Lower leg skin (tissue), 4 donors: ENCODE data around the gene GPR27. TPM values are rescaled to one million over a fixed set of nuclear protein-coding genes. Genes with fewer than 3 reads are reported as not detected.

Experiments used
- DNase-seq, 2 donors: peaks; one replicate each; pipeline ENCODE4 v3.0.0-alpha.2; 2019; ENCODE audit warnings: low spot score in 2 of 2
- H3K4me3 ChIP-seq: fragments of 200-600 bp; sonication (generic); 2 replicates; pipeline ENCODE4 v1.5.1; 2017; ENCODE audit warnings: mild to moderate bottlenecking, low read depth; ENCODE audit not compliant: poor library complexity, severe bottlenecking
- CTCF ChIP-seq, 3 donors: fragments of 450-650 bp; IDR thresholded peaks; one replicate each; pipeline ENCODE4 v1.5.1; 2016; ENCODE audit warnings: antibody characterized with exemption in 3 of 3, mild to moderate bottlenecking in 3 of 3, moderate library complexity in 2 of 3
- POLR2A ChIP-seq, 2 donors: fragments of 450-650 bp; IDR thresholded peaks; one replicate each; pipeline ENCODE4 v1.6.1; 2016 to 2017; ENCODE audit warnings: antibody characterized with exemption in 2 of 2, mild to moderate bottlenecking in 1 of 2, moderate library complexity in 1 of 2
- WGBS, 2 donors: methylation state at CpG; one replicate each; pipeline ENCODE4 v1.1.5; 2018; 5-methylcytosine and 5-hydroxymethylcytosine counted together
- intact Hi-C: fragments of 100-400 bp; cut with DNase I; formaldehyde crosslinking; loops from one replicate; pipeline ENCODE4 v1.15.0; 2023; ENCODE audit warnings: low total_unique reads
- total RNA-seq, 4 donors: library from RNA; depleted of rRNA; stranded (reverse); fragments of >200 nt; gene quantifications; one replicate each; pipeline ENCODE4 v1.1.0, GENCODE V29; 2016

The GPR27 gene
- total RNA-seq: 1 to 10 TPM; 1.9 to 4.5 (median 2.5) TPM

- peak within 1 kb of the TSS; percentile 25 for H3K4me3 ChIP-seq
- intact Hi-C loops: no loop called here
- DNase-seq: no peak
- TF ChIP-seq POLR2A (IDR thresholded peaks at IDR 0.05) (no peak), CTCF (IDR thresholded peaks at IDR 0.05) (no peak)
- 1% methylated on average over 33 to 34 of the region's 131 CpGs for WGBS, 2 donors
Measured at GRCh38 chr3:71753701-71754609, at the start of gene GPR27. Gene GPR27, plus strand, starts transcription at chr3:71753855. Its CDS starts 195 bp downstream, at chr3:71754050.

GRCh38 chr3:71704915-71705314 lies 48.7 kb upstream of the GPR27 start:
- DNase-seq: no peak
- no peak overlapping the region for H3K4me3 ChIP-seq
- TF ChIP-seq POLR2A (IDR thresholded peaks at IDR 0.05) (no peak), CTCF (IDR thresholded peaks at IDR 0.05) (no peak)
- intact Hi-C loops: no loop called here

GRCh38 chr3:71705681-71706080 lies 48.0 kb upstream of the GPR27 start:
- 96% methylated on average over 5 of the region's 5 CpGs for WGBS, 2 donors
- no peak for DNase-seq
- intact Hi-C loops: no loop called here
- no peak overlapping the region for H3K4me3 ChIP-seq
- no peak for TF ChIP-seq POLR2A (IDR thresholded peaks at IDR 0.05)
- TF ChIP-seq CTCF (IDR thresholded peaks at IDR 0.05): no peak

- no peak overlapping the region for H3K4me3 ChIP-seq
- TF ChIP-seq POLR2A (IDR thresholded peaks at IDR 0.05) (no peak), CTCF (IDR thresholded peaks at IDR 0.05) (no peak)
- intact Hi-C loops: no loop called here
- DNase-seq: no peak
- 92 to 93% methylated on average over 5 of the region's 5 CpGs for WGBS, 2 donors
Measured at GRCh38 chr3:71707595-71707994, 46.1 kb upstream of the GPR27 start.

- TF ChIP-seq CTCF (IDR thresholded peaks at IDR 0.05) (no peak), POLR2A (IDR thresholded peaks at IDR 0.05) (no peak)
- no peak overlapping the region for H3K4me3 ChIP-seq
- 77 to 80% methylated on average over 7 of the region's 7 CpGs for WGBS, 2 donors
- intact Hi-C loops: no loop called here
- no peak for DNase-seq
Measured at GRCh38 chr3:71708476-71709105, 45.1 kb upstream of the GPR27 start.
